HPDE6-E6E7 (cell line): ENCODE data around the gene TPI1.
"Not testable (repeated sequence)": the region's sequence is repeated elsewhere in the genome, so short reads cannot be mapped to it uniquely, and the experiment has no call there.

ENCODE experiments used
- DNase-seq: peaks from one replicate; pipeline ENCODE4 v3.0.0; 2011; ENCODE audit warnings: missing footprints; ENCODE audit errors: extremely low spot score

TPI1 gene

DNA sequence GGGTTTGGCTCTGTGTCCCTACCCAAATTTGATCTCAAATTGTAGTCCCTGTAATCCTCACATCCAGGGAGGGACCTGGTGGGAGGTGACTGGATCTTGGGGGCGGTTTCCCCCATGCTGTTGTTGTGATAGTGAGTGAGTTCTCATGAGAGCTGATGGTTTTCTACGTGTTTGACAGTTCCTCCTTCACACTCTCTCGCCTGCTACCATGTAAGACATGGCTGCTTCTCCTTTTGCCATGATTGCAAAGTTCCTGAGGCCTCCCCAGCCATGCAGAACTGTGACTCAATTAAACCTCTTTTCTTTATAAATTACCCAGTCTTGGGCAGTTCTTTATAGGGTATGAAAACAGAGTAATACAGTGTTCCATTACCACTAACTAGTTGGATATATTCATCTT is 27.0 kb downstream of the TPI1 start:
- DNase-seq = no peak

DNA sequence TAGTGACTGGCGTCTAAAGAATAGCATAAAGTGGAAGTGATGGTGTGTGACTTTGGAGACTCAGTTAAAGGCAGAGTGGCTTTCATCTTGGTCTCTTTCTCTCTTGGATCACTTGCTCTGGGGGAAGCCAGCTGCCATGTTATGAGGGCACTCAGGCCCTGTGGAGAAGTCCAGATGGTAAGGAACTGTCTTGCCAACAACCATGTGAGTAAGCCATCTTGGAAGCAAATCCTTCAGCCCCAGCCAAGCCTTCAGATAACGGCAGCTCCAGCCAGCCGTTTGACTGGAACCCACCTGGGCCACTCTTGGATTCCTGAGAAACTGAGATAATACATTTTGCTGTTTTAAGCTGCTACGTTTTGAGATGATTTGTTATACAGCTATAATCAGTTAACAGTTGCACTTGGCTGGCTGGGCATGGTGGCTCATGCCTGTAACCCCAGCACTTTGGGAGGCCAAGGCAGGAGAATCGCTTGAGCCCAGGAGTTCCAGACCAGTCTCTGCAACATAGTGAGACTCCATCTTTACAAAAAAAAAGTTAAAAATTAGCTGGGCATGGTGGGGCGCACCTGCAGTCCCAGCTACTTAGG is 29.6 kb downstream of the TPI1 start:
- DNase-seq = no peak

DNA sequence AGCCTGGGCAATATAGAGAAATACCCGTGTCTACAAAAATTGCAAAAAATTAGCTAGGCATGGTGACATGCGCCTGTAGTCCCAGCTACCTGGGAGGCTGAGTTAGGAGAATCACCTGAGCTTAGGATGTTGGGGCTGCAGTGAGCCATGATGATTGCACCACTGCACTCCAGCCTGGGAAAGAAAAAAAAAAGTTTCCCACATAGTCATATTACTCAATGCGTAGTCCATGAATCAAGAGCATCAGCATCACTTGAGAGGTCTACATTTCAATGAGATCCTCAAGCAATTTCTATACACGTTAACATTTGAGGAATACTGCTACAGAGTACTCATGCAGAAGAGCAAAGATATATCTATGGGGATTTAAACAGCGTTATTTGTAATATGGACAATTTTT is 32.1 kb downstream of the TPI1 start:
- DNase-seq = no peak

DNA sequence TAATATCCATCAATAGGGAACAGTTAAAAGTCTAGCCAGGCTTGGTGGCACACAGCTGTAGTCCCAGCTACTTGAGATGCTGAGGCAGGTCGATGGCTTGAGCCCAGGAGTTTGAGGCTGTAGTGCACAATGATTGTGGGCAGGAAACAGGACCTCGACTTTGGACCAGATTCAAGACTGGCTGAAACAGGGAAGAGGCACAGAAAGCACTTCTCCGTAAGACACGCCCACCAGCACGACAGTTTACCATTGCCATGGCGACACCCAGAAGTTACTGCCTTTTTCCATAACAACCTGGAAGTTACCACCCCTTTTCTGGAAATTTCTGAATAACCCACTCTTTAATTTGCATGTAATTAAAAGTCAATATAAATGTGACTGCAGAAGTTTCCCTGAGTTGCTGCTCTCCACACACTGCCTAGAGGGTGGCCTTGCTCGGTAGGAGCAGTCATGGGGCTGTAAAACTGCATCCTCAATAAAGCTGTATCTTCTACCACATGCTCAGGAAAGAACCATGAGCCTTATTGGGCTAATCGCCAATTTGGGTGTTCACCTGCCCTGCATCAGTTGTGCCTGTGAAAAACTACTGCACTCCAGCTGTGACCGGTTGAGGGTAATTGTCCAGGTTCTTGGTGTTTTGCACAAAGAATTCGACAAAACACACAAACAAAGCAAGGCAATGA is 32.6 kb downstream of the TPI1 start:
- no peak for DNase-seq

DNA sequence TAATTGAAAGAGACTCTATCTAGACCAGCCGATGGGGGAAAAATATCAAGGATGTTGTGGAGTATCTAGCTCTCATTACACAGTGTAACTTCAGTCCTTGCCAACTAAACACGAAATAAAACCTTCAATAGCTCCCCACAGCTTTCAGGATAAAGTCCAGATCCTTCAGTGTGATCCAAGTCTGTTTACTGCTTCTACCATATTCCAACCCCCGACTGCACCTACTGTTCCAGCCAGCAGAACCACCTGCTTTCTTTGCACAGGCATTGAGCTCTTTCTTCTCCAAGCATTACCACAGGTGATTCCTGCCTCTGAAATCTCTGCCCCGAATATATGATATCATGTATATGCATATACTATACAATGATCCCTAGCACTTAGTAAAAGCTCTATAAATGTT is 35.1 kb downstream of the TPI1 start:
- no peak for DNase-seq

DNA sequence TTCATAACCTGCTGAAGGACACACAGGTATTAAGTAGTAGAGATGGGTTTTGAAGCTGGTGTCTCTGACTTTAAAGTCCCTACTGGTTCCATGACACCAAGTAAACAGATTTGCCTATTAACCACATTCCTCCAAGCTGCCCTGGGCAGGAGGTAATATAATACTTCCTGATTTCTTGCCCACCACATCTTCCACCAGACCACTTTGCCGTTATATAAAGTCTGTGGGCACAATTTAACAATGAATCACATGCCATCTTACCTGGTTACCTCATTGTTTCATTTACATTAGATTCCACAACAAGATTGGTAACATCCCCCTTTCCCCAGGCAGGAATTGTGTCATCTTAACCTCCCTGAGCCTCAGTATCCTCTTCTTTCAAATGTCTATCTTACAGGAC is 36.4 kb downstream of the TPI1 start:
- DNase-seq = no peak

DNA sequence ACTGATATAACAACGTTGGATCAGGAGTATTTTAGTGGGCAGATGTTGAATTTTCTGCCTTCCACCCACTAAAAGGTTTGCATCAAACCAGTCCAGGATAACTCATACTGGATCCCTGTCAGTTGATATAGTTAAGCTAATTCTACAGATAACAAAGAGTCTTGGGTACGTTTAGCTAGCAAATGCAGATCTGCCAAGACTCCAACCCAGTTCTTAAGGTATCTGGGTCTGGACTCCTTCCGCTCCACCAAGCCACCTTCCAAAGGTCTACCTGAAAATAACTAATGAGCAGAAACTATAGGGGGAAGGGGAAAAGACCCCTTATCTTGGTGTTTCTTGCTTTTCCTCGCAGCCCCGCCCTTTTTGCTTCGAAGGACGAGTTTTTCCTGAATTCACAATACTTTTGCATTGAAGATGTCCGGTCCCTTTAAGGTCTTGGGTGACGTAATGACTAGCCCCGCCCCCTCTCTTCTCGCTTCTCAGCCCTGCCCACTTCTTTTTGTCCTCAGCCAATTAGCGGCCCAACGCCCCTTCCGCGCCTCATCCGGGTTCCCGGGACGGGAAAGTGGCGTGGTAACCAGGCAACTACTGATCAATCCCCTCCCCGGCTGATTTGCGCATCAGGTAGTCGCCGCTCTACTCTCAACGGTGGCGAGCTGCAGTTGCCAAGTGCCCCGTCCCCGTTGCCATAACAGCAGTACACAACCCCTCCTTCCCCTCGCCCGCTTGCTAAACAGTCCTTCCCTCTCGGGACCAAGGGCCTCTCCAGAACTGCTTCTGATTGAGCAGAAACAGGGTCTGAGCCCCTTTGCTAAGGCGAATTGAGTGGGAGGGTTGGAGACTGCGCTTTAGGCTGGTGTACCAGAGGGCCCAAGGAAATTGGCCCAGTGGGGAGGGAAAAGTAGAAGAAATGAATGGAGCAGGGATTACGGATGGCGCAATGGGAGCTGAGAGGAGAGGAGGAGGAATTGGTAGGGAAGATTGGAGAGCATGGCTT is 37.2 kb downstream of the TPI1 start, which contains the start of gene LRRC23:
LRRC23 (plus strand) TSS at position 543 of the 997 bp plus-strand sequence. CDS start 812 bp downstream, outside the sequence.
- peak; percentile 97 for DNase-seq

DNA sequence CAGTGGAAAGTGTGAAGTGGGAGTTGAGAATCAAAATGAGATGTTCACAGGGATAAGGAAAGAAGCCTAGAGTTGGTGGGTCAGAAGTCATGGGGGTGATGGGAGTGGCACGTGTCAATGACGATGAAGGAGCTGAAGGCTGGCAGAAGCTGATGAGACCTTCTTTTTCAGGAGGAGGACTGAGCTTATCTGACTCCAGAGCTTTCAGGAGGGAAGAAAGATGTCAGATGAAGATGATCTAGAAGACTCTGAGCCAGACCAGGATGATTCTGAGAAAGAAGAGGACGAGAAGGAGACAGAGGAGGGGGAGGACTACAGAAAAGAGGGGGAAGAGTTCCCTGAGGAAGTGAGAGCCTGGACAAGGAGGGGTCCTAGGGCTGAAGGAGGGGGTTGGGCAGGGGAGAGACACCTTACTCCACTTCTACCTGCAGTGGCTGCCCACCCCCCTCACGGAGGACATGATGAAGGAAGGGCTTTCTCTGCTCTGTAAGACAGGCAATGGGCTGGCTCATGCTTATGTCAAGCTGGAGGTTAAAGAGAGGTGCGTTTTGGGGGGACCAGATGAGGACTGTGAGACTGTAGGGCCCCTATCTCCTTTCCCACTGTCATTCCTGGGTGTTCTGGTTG is 38.2 kb downstream of the TPI1 start:
- DNase-seq = no peak

DNA sequence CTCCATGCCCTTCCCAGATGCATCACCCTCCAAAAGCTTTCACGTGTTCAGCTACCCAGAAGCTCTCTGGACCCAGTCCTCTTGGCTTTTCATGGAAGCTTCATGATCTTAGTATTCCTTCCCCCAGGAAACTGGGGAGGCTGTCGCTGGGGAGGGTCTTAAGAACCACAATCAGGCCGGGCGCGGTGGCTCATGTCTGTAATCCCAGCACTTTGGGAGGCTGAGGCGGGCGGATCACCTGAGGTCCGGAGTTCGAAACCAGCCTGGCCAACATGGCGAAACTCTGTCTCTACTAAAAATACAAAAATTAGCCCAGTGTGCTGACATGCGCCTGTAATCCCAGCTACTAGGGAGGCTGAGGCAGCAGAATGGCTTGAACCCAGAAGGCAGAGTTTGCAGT is 40.8 kb downstream of the TPI1 start:
- not testable (repeated sequence) for DNase-seq

DNA sequence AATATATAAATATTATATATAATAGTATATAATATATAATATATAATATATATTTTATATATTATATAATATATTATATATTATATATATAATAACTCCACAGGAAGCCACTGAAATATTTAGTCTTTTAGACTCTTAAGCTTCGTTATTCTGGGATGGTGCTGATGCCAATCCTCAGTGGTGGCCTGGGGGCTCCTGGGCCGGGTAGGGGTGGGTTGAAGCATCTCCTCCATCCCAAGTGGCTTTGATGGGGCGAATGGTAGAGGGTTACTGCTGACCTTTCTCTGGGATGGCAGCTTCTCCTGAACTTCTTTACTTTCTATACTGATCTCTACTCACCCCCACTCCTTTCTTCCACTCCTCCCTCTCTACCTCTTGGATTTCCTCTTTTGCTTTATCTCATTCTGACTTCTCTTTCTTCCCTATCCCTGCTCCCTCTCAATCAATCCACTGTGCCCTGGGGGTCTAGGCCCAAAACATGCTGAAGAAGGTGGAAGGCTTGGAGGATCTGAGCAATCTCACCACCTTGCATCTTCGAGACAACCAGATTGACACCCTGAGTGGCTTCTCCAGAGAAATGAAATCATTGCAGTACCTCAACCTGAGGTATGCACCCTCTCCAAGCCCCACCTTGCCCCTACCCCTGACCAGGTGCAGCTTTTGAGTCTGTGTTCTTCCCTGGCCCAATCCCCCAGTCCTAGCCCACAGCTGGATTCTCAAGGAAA is 42.3 kb downstream of the TPI1 start:
- DNase-seq = no peak

DNA sequence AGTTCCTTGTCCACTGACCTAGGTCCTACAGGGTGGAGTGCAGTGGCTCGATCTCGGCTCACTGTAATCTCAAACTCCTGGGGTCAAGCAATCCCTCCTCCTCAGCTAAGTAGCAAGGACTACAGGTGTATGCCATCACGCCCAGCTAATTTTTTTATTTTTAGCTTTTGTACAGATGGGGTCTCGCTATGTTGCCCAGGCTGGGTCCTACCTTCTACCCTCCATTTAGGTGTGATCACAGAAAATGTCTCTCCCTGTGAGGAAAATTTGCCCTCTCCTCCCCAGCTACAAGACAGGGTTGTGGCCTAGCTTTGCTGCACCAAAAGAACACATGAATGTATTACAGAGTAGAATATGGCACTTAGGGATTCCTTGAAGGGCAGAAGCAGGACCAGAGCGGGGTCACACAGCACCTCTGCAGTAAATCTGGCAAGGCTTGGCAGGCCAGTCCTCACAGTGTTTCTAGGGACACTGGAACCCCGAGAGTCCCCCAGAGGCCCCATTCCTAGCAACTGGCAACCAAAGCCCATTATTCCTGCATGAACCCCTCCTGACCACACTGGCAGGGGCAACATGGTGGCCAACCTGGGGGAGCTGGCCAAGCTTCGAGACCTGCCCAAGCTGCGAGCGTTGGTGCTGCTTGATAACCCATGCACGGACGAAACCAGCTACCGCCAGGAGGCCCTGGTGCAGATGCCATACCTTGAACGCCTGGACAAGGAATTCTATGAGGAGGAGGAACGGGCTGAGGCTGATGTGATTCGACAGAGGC is 45.0 kb downstream of the TPI1 start:
- no peak for DNase-seq

DNA sequence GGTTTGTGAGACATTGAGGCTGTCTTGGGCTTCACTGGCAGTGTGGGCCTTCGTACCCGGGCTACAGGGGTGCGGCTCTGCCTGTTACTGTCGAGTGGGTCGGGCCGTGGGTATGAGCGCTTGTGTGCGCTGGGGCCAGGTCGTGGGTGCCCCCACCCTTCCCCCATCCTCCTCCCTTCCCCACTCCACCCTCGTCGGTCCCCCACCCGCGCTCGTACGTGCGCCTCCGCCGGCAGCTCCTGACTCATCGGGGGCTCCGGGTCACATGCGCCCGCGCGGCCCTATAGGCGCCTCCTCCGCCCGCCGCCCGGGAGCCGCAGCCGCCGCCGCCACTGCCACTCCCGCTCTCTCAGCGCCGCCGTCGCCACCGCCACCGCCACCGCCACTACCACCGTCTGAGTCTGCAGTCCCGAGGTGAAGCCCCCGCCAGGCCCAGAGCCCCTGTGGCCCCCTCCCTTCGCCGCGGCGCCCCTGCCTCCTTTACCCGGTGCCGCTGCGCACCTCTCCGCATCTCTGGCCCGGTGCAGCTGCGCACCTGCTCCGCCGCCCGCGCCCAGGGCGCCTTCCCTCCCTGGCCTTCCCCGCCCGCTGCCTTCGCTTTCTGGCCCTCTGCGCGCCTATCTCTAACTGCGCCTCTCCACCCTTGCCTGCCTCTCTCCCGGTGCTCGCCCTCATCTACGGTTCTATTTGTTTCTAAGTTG is 47.1 kb downstream of the TPI1 start, which contains the start of gene ENO2:
ENO2 (plus strand) TSS at position 335 of the 701 bp plus-strand sequence. CDS start 1,253 bp downstream, outside the sequence.
- no peak for DNase-seq

DNA sequence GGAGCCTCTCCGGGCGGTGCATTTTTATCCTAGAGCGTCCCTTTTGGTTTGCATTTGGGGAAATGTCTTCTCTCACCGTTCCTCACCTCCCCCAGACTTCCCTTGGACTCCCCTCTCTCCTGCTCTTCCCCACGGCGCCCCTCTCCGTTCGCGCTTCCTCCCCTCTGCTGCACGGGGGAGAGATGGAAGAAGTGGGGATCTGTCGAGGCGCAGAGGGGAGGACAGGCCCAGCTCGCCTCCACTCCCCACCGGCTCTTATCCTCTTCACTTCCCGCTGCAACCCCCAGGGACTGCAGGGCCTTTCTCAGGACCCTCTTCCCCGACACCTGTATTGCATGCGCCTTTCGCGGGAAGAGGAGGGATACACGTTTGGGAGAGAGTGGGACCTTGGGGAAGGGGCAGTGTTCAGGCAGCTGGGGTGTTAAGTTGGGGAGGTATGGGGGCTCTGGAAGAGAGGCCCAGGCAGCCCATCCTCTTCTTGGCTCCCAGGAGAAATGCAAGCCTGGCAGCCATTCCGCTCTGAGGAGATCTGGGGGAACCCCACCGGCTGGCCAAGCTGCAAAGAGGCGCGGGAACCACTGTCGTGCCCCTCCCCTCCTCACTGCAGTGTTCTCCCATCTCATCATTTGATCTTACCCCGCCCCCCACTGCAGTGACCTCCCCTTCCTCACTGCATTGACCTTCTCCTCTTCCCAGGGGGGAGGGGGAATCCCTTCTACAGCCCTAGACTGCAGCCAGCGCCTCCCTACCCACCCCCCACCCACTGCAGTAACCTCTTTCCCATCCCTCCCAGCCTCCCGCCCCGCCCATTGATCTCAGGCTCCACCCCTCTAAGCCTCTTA is 47.8 kb downstream of the TPI1 start:
- DNase-seq = no peak

DNA sequence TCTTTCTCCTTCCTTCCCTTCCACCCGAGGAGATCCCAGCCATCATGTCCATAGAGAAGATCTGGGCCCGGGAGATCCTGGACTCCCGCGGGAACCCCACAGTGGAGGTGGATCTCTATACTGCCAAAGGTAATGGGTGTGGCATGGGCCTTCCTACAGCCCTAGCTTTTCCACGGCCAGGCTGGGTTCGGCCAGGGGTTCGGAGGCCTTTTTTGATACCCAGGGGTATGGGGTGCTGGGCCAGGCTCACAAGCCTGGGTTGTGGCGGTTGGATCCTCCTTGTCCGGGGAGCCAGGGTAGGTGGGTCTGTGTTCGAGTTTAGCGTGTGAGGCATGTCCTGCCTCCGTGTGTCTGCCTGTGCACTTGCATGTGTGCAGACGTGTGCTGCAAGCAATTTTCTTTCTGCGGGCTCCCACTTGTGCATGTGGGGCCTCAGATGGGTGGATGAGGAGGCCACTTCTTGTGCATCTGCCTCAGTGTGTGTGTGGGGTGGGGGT is 48.5 kb downstream of the TPI1 start:
- no peak for DNase-seq

DNA sequence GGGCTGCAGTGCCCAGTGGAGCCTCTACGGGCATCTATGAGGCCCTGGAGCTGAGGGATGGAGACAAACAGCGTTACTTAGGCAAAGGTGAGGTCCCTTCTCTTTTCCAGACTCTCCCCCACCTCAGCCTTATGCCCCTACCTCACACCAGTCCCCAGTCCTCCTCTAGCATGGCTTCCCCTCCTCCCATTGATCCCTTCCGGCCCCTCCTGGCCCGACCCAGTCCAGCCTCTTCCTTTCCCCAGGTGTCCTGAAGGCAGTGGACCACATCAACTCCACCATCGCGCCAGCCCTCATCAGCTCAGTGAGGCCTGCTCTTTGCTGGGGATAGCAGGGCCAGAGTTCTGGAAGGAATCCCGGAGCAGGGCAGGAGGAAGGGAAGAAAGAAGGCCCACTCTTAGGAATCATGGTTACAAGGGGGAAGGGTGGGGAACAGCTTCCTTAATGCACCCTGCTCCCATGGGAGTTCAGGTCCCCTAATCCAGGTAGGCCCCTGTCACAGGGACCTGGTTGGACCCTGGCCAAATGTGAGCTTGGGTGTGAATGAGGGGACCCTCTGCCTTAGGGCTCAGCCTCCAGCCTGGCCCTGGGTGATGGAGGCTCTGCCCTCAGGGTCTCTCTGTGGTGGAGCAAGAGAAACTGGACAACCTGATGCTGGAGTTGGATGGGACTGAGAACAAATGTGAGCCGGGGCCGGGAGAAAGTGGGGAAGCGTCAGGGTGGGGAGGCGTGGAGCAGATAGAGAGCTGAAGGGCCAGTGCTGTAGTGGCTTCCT is 49.3 kb downstream of the TPI1 start:
- no peak for DNase-seq

DNA sequence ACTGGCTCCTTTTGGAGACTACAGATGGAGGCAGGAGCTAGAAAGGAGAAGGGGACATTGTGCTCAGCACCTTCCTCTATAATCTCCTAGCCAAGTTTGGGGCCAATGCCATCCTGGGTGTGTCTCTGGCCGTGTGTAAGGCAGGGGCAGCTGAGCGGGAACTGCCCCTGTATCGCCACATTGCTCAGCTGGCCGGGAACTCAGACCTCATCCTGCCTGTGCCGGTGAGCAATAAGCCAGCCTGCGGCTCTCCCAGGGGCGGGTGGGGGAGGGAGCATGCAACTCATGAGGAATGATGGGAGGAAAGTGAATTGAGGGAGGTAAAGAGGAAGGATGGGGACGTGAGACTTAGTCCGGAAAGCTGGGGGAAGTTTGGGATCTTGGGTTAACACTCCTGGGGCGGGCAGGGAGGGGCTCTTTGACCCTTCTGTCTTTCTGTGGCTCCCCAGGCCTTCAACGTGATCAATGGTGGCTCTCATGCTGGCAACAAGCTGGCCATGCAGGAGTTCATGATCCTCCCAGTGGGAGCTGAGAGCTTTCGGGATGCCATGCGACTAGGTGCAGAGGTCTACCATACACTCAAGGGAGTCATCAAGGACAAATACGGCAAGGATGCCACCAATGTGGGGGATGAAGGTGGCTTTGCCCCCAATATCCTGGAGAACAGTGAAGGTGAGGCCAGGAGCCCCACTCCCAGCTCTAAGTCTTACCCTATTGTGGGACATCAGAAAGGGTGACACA is 50.3 kb downstream of the TPI1 start:
- DNase-seq = no peak

DNA sequence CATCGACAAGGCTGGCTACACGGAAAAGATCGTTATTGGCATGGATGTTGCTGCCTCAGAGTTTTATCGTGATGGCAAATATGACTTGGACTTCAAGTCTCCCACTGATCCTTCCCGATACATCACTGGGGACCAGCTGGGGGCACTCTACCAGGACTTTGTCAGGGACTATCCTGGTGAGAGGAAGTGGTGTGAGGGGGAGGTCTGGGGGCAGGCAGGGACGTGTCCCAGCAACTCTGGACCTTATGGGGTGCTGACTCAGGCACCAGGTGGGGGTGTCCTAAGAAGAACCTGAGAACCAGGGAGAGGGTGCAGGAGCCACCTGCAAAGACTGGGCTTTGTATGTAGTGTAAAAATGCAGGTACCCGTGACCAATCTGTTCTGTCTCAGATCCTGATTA is 52.3 kb downstream of the TPI1 start:
- peak; percentile 58 for DNase-seq
